GM06990 (cell line): Measurements from ENCODE around the gene SV2C.

Experiments
- DNase-seq: peaks from one replicate; pipeline ENCODE4 v3.0.0-alpha.2; 2011; ENCODE audit not compliant: insufficient read length; ENCODE audit errors: extremely low read depth
- H3K27me3 ChIP-seq: replicated peaks from 2 replicates; pipeline ENCODE4 v1.6.0; 2011; ENCODE audit warnings: low read length; ENCODE audit not compliant: control insufficient read depth, insufficient read depth
- H3K36me3 ChIP-seq: 2 replicates; pipeline ENCODE4 v1.5.1; 2011; ENCODE audit warnings: low read length; ENCODE audit not compliant: control insufficient read depth, insufficient read depth
- H3K4me3 ChIP-seq: replicated peaks from 2 replicates; pipeline ENCODE4 v1.5.1; 2011; ENCODE audit warnings: low read depth, mild to moderate bottlenecking, control low read depth, low read length
- CTCF ChIP-seq: IDR thresholded peaks from 2 replicates; pipeline ENCODE4 v1.5.1; 2011; ENCODE audit warnings: low read length, control low read depth, mild to moderate bottlenecking, inconsistent platforms; ENCODE audit not compliant: insufficient read depth, poor library complexity, severe bottlenecking

The SV2C gene

GRCh38 chr5:76137887-76138542, 54.8 kb downstream of the SV2C start:
- Histone ChIP-seq H3K36me3 (no peaks in the 10 kb centered on the region), H3K27me3 (peaks cover 3% of the 10 kb centered on the region), H3K4me3 (no peak overlapping the region)
- no peak for TF ChIP-seq CTCF
- no peak for DNase-seq

GRCh38 chr5:76143884-76144283, 60.7 kb downstream of the SV2C start:
- no peak for TF ChIP-seq CTCF
- Histone ChIP-seq H3K36me3 (no peaks in the 10 kb centered on the region), H3K4me3 (no peak overlapping the region), H3K27me3 (no peaks in the 10 kb centered on the region)
- DNase-seq, result no peak

- no peak overlapping the region for H3K4me3 ChIP-seq
- H3K27me3 ChIP-seq, result no peaks in the 10 kb centered on the region
- DNase-seq, result no peak
- TF ChIP-seq CTCF, result no peak
- no peaks in the 10 kb centered on the region for H3K36me3 ChIP-seq
Observed at GRCh38 chr5:76144513-76145274, 61.5 kb downstream of the SV2C start.

- no peak for DNase-seq
- peak; percentile 64 for TF ChIP-seq CTCF
- H3K4me3 ChIP-seq, result no peak overlapping the region
- no peaks in the 10 kb centered on the region for H3K27me3 ChIP-seq
- no peaks in the 10 kb centered on the region for H3K36me3 ChIP-seq
Observed at GRCh38 chr5:76145945-76146344, 62.8 kb downstream of the SV2C start.

- H3K27me3 ChIP-seq, result no peaks in the 10 kb centered on the region
- no peak for TF ChIP-seq CTCF
- no peak overlapping the region for H3K4me3 ChIP-seq
- DNase-seq, result no peak
- no peaks in the 10 kb centered on the region for H3K36me3 ChIP-seq
Observed at GRCh38 chr5:76149636-76150035, 66.5 kb downstream of the SV2C start.
